Measurements from ENCODE around the gene WDR27.
A peak's percentile ranks its signal among the peaks of the same experiment; 100 is the strongest.

Gene WDR27

GRCh38 chr6:169723200-169723909 lies 21.5 kb upstream of the WDR27 start:
- Histone ChIP-seq H3K36me3 (ENCODE audit: insufficient read depth, low read length) (peaks cover 13% of the 10 kb centered on the region), H3K4me3 (ENCODE audit: low read length) (peak overlapping the region; percentile 90)

GRCh38 chr6:169722362-169723199 lies 20.8 kb upstream of the WDR27 start:
- no peaks in the 10 kb centered on the region for H3K27me3 ChIP-seq (ENCODE audit: insufficient read depth, low read length)
- peaks cover 20% of the 10 kb centered on the region for H3K36me3 ChIP-seq (ENCODE audit: insufficient read depth, low read length)
- H2AFZ ChIP-seq (ENCODE audit: low read depth, low read length) = no peak overlapping the region
- H3K9me3 ChIP-seq (ENCODE audit: low read length) = no peaks in the 10 kb centered on the region
- H3K4me3 ChIP-seq (ENCODE audit: low read length) = peak overlapping the region; percentile 90
- peaks cover 35% of the 10 kb centered on the region for H3K4me1 ChIP-seq (ENCODE audit: insufficient read depth, low read length)

More at GRCh38 chr6:169723200-169723909, 21.5 kb upstream of the WDR27 start:
- peaks cover 38% of the 10 kb centered on the region for H3K4me1 ChIP-seq (ENCODE audit: insufficient read depth, low read length)
- no peak overlapping the region for H2AFZ ChIP-seq (ENCODE audit: low read depth, low read length)
- no peaks in the 10 kb centered on the region for H3K9me3 ChIP-seq (ENCODE audit: low read length)
- no peaks in the 10 kb centered on the region for H3K27me3 ChIP-seq (ENCODE audit: insufficient read depth, low read length)

- Histone ChIP-seq H3K36me3 (ENCODE audit: insufficient read depth, low read length) (peaks cover 42% of the 10 kb centered on the region), H3K27me3 (ENCODE audit: insufficient read depth, low read length) (no peaks in the 10 kb centered on the region), H3K4me3 (ENCODE audit: low read length) (no peak overlapping the region)
Measured at GRCh38 chr6:169720207-169720855, 18.5 kb upstream of the WDR27 start.

GRCh38 chr6:169719117-169719516 lies 17.3 kb upstream of the WDR27 start:
- H3K36me3 ChIP-seq (ENCODE audit: insufficient read depth, low read length) = peaks cover 53% of the 10 kb centered on the region
- no peak overlapping the region for H3K4me3 ChIP-seq (ENCODE audit: low read length)
- H3K4me1 ChIP-seq (ENCODE audit: insufficient read depth, low read length) = peaks cover 24% of the 10 kb centered on the region
- H3K9me3 ChIP-seq (ENCODE audit: low read length) = no peaks in the 10 kb centered on the region
- H3K27me3 ChIP-seq (ENCODE audit: insufficient read depth, low read length) = no peaks in the 10 kb centered on the region
- no peak overlapping the region for H2AFZ ChIP-seq (ENCODE audit: low read depth, low read length)

More at GRCh38 chr6:169720207-169720855, 18.5 kb upstream of the WDR27 start:
- Histone ChIP-seq H2AFZ (ENCODE audit: low read depth, low read length) (no peak overlapping the region), H3K4me1 (ENCODE audit: insufficient read depth, low read length) (peaks cover 24% of the 10 kb centered on the region), H3K9me3 (ENCODE audit: low read length) (no peaks in the 10 kb centered on the region)

GRCh38 chr6:169714595-169714994 lies 12.8 kb upstream of the WDR27 start:
- H3K4me3 ChIP-seq (ENCODE audit: low read length) = no peak overlapping the region
- no peaks in the 10 kb centered on the region for H3K9me3 ChIP-seq (ENCODE audit: low read length)
- no peaks in the 10 kb centered on the region for H3K4me1 ChIP-seq (ENCODE audit: insufficient read depth, low read length)
- no peaks in the 10 kb centered on the region for H3K27me3 ChIP-seq (ENCODE audit: insufficient read depth, low read length)
- no peak overlapping the region for H2AFZ ChIP-seq (ENCODE audit: low read depth, low read length)
- H3K36me3 ChIP-seq (ENCODE audit: insufficient read depth, low read length) = peaks cover 84% of the 10 kb centered on the region

GRCh38 chr6:169714178-169714577 lies 12.3 kb upstream of the WDR27 start:
- Histone ChIP-seq H3K36me3 (ENCODE audit: insufficient read depth, low read length) (peaks cover 86% of the 10 kb centered on the region), H3K4me1 (ENCODE audit: insufficient read depth, low read length) (no peaks in the 10 kb centered on the region), H3K4me3 (ENCODE audit: low read length) (no peak overlapping the region), H2AFZ (ENCODE audit: low read depth, low read length) (no peak overlapping the region), H3K9me3 (ENCODE audit: low read length) (no peaks in the 10 kb centered on the region), H3K27me3 (ENCODE audit: insufficient read depth, low read length) (no peaks in the 10 kb centered on the region)

GRCh38 chr6:169710009-169710408 lies 8.2 kb upstream of the WDR27 start:
- no peaks in the 10 kb centered on the region for H3K27me3 ChIP-seq (ENCODE audit: insufficient read depth, low read length)
- H3K9me3 ChIP-seq (ENCODE audit: low read length) = no peaks in the 10 kb centered on the region
- H3K4me1 ChIP-seq (ENCODE audit: insufficient read depth, low read length) = peaks cover 3% of the 10 kb centered on the region
- peaks cover 85% of the 10 kb centered on the region for H3K36me3 ChIP-seq (ENCODE audit: insufficient read depth, low read length)
- H3K4me3 ChIP-seq (ENCODE audit: low read length) = no peak overlapping the region
- H2AFZ ChIP-seq (ENCODE audit: low read depth, low read length) = no peak overlapping the region

GRCh38 chr6:169709293-169709692 lies 7.5 kb upstream of the WDR27 start:
- Histone ChIP-seq H2AFZ (ENCODE audit: low read depth, low read length) (no peak overlapping the region), H3K4me1 (ENCODE audit: insufficient read depth, low read length) (peaks cover 7% of the 10 kb centered on the region), H3K4me3 (ENCODE audit: low read length) (no peak overlapping the region), H3K36me3 (ENCODE audit: insufficient read depth, low read length) (peaks cover 81% of the 10 kb centered on the region), H3K27me3 (ENCODE audit: insufficient read depth, low read length) (no peaks in the 10 kb centered on the region), H3K9me3 (ENCODE audit: low read length) (no peaks in the 10 kb centered on the region)

- no peak overlapping the region for H3K4me3 ChIP-seq (ENCODE audit: low read length)
- H3K4me1 ChIP-seq (ENCODE audit: insufficient read depth, low read length) = peaks cover 22% of the 10 kb centered on the region
- H2AFZ ChIP-seq (ENCODE audit: low read depth, low read length) = no peak overlapping the region
- peaks cover 80% of the 10 kb centered on the region for H3K36me3 ChIP-seq (ENCODE audit: insufficient read depth, low read length)
- H3K9me3 ChIP-seq (ENCODE audit: low read length) = no peaks in the 10 kb centered on the region
- no peaks in the 10 kb centered on the region for H3K27me3 ChIP-seq (ENCODE audit: insufficient read depth, low read length)
Measured at GRCh38 chr6:169707772-169708171, 5.9 kb upstream of the WDR27 start.

GRCh38 chr6:169702840-169703246 lies 1.0 kb upstream of the WDR27 start:
- Histone ChIP-seq H3K4me1 (ENCODE audit: insufficient read depth, low read length) (peaks cover 39% of the 10 kb centered on the region), H3K36me3 (ENCODE audit: insufficient read depth, low read length) (peaks cover 45% of the 10 kb centered on the region), H3K9me3 (ENCODE audit: low read length) (no peaks in the 10 kb centered on the region), H3K27me3 (ENCODE audit: insufficient read depth, low read length) (no peaks in the 10 kb centered on the region), H2AFZ (ENCODE audit: low read depth, low read length) (no peak overlapping the region), H3K4me3 (ENCODE audit: low read length) (peak overlapping the region; percentile 91)

GRCh38 chr6:169701311-169701953 lies 397 bp downstream of the WDR27 start:
- peaks cover 3% of the 10 kb centered on the region for H3K9me3 ChIP-seq (ENCODE audit: low read length)
- peaks cover 39% of the 10 kb centered on the region for H3K4me1 ChIP-seq (ENCODE audit: insufficient read depth, low read length)
- no peaks in the 10 kb centered on the region for H3K27me3 ChIP-seq (ENCODE audit: insufficient read depth, low read length)
- H2AFZ ChIP-seq (ENCODE audit: low read depth, low read length) = peak overlapping the region; percentile 82
- peaks cover 34% of the 10 kb centered on the region for H3K36me3 ChIP-seq (ENCODE audit: insufficient read depth, low read length)
- peak overlapping the region; percentile 91 for H3K4me3 ChIP-seq (ENCODE audit: low read length)

- Histone ChIP-seq H3K27me3 (ENCODE audit: insufficient read depth, low read length) (no peaks in the 10 kb centered on the region), H3K36me3 (ENCODE audit: insufficient read depth, low read length) (peaks cover 25% of the 10 kb centered on the region), H3K4me1 (ENCODE audit: insufficient read depth, low read length) (peaks cover 39% of the 10 kb centered on the region), H3K4me3 (ENCODE audit: low read length) (peak overlapping the region; percentile 91), H3K9me3 (ENCODE audit: low read length) (peaks cover 6% of the 10 kb centered on the region), H2AFZ (ENCODE audit: low read depth, low read length) (no peak overlapping the region)
Measured at GRCh38 chr6:169700296-169700695, 1.5 kb downstream of the WDR27 start.
